ENCODE measurements around the gene GTPBP4.
"Not testable (repeated sequence)": the region's sequence is repeated elsewhere in the genome, so short reads cannot be mapped to it uniquely, and the experiment has no call there.

The GTPBP4 gene

DNA sequence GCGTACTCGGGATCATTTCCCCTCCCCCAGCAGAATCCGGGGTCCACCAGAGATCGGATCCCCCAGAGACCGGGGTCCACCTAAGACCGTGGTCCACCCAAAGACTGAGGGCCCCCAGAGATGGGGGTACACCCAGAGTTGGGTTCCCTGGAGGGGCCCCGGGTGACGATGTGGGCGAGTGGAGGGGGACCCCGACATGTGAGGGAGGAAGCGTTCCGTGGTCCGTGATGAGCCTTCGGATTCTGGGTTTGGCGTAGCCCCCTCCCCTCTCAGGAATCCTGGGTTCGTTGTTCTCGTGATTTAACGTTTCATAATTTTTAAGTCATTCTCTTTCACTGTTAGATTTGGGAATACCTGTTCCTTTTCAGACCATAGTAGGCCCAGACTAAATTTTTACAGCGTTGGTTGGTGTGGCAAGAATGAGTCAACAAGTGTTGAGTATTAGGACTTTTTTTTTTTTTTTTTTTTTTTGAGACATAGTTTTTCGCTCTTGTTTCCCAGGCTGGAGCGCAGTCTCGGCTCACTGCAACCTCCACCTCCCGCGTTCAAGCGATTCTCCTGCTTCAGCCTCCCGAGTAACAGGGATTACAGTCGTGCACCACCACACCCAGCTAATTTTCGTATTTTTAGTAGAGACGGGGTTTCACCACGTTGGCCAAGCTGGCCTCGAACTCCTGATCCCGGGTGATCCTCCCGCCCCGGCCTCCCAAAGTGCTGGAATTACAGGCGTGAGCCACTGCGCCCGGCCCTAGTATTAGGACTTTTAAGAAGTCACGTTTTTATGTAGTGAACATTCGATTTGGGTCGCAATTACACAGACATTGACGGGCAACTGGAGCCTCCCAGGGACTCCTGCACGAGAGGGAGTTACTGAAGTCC, 672 bp downstream of the GTPBP4 start:
- DNase-seq: no peak

DNA sequence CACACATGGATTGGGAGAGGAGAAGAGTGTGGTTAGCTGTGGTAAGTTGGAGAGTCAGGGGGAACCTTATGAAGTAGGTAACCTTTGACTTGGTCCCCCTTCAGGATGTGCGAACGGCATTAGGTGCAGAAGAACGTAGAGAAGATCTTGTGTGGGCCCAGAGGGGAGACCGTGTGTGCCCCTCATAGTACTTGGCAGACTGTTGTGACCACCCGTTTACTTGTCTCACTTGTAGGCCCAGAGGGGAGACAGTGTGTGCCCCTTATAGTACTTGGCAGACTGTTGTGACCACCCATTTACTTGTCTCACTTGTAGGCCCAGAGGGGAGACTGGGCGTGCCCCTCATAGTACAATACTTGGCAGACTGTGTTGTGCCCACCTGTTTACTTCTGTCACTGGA, 2.6 kb downstream of the GTPBP4 start:
- DNase-seq: no peak

DNA sequence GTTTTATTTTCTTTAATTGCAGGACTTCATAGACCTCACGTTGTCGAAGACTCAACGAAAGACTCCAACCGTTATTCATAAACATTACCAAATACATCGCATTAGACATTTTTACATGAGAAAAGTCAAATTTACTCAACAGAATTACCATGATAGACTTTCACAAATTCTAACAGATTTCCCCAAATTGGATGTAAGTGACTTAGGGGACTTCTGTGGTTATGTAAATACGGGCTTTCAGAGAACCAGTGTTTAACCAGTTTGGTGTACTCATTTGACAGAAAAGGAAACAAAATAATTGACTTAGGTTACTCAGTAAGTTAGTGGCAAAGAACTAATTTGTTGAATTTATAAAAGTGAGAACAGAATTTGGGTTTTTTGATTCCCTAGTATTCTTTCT, 4.2 kb downstream of the GTPBP4 start:
- DNase-seq: no peak

DNA sequence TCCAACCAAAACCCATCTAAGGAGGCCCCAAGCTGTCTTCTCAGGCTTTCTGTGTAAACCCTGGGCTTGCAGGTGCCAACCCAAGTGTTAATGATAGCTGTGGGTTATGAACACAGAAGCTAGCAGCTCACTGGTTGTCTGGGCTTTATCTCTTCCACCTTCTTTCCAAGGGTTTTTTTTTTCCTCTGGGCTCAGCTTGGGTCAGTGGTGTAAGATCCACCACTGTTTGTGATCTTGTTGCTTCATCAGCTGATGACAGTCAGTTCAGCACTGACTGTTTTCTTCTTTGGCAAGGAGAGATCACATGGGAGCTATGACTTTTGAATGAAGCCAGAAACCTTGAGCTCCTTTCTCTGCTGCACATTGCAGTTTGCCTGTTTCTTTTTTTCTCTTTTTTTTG, 4.6 kb downstream of the GTPBP4 start:
- no peak for DNase-seq

DNA sequence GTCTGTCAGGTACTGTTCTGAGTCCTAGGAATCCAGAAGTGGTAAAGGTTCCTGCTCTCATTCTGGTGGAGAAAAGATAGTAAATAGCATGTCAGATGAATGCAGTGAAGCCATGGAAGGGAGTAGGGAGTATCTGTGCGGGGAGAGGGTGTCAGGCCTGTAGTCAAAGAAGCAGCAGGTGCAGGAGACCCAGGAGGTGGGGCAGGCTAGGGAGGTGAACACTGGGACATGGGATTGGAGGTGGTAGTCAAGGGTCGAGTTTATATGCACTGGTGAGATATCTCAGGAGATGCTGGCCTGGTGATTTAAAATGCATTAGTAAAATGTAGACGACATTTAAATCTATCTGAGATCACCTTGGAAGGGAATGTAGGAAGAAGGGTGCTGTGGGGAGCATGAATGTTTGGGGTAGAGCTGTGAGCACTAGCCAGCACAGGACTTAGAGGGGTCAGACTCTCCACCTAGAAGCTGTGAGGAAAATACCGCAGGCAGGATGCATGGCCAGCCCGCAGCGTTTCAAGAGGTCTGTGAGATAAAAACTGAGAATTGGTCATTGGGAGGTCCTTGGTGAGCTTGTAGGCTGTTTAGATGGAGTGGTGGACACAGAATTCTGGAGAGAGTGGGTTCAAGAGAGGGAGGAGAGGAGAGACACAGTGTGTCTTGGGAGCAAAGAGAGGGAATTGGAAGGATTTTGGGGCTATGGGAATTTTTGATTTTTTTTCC, 6.8 kb downstream of the GTPBP4 start:
- DNase-seq: no peak

GRCh38 chr10:995559-995926, 7.3 kb downstream of the GTPBP4 start:
- no peak for DNase-seq

DNA sequence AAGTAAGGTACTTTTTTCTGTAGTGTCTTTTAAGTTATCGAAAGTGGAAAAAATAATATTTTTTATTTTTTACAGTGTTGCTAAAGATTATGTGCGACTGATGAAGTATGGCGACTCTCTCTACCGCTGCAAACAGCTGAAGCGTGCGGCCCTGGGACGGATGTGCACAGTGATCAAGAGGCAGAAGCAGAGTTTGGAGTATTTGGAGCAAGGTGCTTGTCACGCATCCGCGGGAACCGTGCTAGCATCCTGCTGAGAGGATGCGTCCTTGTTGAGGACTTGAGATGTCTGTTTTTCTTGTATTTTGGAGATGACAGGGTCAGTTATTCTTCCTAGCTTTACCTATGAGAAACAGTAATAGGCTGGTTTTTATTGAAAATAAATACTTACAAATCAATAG, 7.8 kb downstream of the GTPBP4 start:
- no peak for DNase-seq

GRCh38 chr10:997266-998022, 9.2 kb downstream of the GTPBP4 start:
- no peak for DNase-seq

DNA sequence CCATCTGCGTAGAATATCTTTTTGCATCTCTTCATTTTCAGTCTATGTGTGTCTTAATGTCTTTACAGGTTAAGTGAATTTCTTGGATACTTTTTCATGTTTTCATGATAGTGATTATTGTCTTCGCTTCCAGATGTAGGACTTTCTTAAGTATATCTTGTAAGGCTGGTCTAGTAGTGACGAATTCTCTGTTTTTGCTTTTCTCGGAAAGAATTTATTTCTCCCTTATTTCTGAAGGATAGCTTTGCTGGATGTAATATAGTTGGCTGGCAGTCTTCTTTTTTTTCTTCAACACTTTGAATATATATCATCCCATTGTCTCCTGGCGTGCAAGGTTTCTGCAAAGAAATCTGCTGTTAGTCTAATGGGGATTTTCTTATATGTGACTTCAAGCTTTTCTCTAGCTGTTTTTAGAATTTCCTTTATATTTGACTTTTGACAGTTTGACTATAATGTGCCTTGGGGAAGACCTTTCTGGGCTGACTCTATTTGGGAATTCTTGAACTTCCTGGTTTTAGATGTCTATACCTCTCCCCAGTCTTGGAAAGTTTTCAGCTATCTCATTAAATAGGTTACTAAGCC, 14.3 kb downstream of the GTPBP4 start:
- no peak for DNase-seq

DNA sequence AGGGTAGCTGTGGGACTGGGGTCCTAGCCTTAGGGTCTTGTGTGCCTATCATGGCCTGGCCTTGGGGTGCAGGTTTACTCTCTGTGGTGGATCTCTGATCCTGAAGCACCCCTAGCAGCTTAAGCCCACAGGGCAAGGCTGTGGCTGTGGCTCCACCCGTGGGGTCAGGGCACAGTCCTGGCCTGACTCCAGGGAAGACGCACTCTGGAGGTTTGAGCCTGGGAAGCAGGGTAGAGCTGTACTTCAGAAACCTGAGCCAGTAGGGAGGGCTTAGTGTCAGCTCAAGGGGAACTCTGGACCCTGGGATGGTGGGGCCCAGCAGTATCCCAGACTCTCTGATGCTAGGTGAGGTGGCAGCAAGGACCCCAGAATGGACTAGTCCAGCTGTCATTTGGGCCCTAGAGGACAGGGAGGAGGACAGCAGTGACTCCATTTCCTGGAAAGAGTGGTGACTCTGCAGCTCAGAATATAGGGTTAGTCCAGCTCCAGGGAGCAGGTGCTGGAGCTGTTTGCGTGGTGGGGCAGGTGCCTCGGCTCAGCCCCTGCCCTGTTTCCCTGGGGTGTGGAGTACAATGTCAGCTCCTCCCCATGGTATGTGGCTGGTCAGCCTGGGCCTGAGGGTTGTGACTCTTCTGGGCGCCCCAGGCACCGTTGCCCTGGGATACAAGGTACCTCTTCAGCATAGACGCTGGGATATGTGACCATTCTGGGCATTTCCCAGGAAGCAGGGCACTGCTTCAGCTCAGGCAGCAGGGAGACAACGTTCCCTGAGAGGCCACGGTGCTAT, 15.8 kb downstream of the GTPBP4 start:
- DNase-seq: no peak

- DNase-seq: no peak
Observed at GRCh38 chr10:1006573-1006972, 18.3 kb downstream of the GTPBP4 start.

GRCh38 chr10:1007583-1007982, 19.3 kb downstream of the GTPBP4 start:
- no peak for DNase-seq

DNA sequence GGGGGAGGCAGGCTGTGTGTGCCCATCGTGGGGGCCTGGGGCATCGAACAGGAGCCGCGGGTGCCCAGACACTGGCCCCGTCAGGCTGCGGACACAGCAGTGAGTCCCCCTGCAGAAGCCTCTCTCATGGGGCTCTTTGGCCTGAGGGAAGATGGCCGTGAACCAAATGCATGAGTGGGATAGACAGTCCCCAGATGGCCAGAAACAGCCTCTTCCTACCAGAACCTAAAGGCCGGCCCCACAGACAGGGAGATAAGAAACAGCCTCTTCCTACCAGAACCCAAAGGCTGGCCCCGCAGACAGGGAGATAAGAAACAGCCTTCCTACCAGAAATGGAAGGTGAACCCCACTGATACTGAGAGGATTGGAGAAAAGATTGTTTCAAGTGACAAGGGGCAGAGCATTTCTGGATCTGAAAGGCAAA, 20.8 kb downstream of the GTPBP4 start:
- no peak for DNase-seq

GRCh38 chr10:1009947-1010346, 21.7 kb downstream of the GTPBP4 start:
- not testable (repeated sequence) for DNase-seq

DNA sequence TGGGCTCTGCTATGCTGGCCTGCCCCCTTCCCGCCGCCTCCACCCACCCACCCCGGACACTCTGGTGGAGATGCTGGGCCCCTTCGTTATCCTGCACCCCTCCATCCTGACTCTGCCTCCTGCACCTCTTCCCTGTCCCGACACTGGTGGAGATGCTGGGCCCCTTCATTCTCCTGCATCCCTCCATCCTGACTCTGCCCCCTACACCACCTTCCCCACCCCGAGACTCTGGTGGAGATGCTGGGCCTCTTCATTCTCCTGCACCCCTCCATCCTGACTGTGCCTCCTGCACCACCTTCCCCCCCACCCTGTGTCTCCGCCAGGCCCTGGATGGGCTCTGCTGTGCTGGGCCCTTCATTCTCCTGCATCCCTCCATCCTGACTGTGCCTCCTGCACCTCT, 22.5 kb downstream of the GTPBP4 start:
- no peak for DNase-seq

DNA sequence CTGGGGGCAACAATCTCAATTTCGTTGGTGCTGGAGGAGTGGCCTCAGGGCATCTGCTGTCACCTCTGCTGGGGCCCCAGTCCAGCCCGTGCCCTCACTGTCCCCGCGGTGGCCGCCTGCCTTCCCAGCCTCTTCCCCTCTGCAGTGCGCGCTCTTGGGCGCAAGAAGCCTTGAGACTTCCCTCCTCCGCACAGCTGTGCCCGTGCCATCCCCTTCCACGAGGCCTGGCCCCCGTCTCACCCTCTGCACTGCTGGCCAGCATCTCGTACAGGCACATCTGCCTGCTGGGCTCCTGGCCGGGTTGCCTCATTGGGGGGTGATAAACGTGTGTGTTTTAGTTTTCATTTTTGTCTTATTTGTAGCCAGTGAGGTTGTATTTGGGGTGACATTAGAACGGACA, 23.5 kb downstream of the GTPBP4 start:
- no peak for DNase-seq

DNA sequence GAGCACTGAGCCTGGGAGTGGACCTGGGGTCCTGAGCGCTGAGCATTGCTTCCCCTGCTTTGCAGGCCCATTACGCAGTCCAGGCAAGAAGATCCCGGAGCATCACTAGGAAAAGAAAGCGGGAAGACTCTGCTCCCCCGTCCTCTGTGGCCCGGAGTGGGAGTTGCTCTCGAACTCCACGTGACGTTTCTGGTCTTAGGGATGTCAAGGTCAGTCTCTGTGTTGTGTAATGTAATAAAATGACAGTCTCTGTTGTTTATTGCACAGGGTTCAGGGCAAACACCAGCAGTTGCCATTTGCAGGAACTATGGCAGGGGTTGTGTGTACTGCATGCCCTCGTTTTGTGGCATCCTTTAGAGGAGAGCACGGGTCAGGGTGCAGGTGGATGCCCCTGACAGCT, 27.5 kb downstream of the GTPBP4 start:
- no peak for DNase-seq

DNA sequence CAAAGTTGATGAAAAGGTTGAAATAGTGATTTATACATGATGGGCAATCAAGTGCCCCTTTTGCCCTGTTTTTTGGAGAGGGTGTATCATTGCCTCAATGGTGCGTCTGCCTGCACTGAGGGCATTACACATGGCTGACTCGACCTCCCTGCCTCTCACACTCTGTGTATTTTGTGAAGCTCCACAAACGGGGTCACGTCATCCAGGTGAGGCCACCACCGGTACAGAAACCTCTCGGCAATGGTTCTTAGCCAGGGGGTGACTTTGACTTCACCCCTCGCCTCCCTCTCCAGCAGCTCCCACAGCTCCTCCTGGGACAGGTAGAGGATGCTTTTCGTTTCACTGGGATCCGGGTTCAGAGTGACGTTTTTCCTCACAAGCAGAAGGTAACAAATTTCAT, 31.1 kb downstream of the GTPBP4 start:
- DNase-seq: no peak

- no peak for DNase-seq
Observed at GRCh38 chr10:1020460-1020859, 32.2 kb downstream of the GTPBP4 start.

DNA sequence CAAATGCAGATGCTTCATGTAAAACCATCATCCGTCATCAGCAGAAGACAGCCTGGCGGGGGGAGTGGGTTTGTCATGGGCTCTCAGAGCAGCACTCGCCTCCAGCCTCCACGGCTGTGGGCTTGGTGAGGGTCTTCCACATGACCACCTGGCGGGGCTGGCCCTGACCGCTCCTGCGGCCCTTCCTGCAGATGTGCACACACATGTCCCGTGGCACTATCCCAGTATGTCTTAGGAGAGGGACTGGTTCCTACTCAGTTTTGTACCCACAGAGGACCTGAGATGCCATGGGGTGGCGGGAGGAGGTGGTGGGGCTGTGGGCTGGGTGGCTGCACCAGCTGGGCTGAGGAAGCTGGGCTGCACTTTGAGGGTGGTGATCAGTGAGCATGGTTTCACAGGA, 32.7 kb downstream of the GTPBP4 start:
- DNase-seq: no peak

- peak in 24 of 56 donors; percentile 3 to 69 (median 35) for DNase-seq
Observed at GRCh38 chr10:1022413-1022812, 34.2 kb downstream of the GTPBP4 start.

All from amygdala (tissue), 56 donors.